Epithelial cell of esophagus (primary cell): ENCODE results near the gene KRTAP29-1.
"Not testable (repeated sequence)": the region's sequence is repeated elsewhere in the genome, so short reads cannot be mapped to it uniquely, and the experiment has no call there.

Experiments used
- DNase-seq: peaks from one replicate; pipeline ENCODE4 v3.0.0; 2010; ENCODE audit warnings: low read depth
- H3K4me3 ChIP-seq: 2 replicates; pipeline ENCODE4 v1.5.1; 2011; ENCODE audit warnings: mild to moderate bottlenecking, low read length, control low read depth
- TF ChIP-seq, protein P1 (sequence below): IDR thresholded peaks from 2 replicates; pipeline ENCODE4 v1.5.1; 2011; ENCODE audit warnings: low read depth, mild to moderate bottlenecking, low read length, control low read depth, inconsistent platforms; ENCODE audit not compliant: insufficient read depth; ENCODE audit errors: missing control alignments

The KRTAP29-1 gene

DNA sequence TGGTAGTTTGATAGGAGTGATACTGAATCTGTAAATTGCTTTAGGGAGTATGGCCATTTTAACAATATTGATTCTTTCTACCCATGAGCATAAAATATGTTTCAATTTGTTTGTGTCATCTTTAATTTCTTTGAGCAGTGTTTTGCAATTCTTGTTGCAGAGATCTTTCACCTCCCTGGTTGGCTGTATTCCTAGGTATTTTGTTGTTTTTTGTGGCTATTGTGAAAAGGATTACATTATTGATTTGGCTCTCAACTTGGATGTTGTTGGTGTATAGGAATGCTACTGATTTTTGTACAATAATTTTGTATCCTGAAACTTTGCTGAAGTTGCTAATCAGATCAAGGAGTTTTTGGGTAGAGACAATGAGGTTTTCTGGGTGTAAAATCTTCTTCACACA lies 44.2 kb downstream of the KRTAP29-1 start:
- no peak overlapping the region for H3K4me3 ChIP-seq
- TF ChIP-seq, protein P1, sequence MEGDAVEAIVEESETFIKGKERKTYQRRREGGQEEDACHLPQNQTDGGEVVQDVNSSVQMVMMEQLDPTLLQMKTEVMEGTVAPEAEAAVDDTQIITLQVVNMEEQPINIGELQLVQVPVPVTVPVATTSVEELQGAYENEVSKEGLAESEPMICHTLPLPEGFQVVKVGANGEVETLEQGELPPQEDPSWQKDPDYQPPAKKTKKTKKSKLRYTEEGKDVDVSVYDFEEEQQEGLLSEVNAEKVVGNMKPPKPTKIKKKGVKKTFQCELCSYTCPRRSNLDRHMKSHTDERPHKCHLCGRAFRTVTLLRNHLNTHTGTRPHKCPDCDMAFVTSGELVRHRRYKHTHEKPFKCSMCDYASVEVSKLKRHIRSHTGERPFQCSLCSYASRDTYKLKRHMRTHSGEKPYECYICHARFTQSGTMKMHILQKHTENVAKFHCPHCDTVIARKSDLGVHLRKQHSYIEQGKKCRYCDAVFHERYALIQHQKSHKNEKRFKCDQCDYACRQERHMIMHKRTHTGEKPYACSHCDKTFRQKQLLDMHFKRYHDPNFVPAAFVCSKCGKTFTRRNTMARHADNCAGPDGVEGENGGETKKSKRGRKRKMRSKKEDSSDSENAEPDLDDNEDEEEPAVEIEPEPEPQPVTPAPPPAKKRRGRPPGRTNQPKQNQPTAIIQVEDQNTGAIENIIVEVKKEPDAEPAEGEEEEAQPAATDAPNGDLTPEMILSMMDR = no peak
- DNase-seq = no peak

DNA sequence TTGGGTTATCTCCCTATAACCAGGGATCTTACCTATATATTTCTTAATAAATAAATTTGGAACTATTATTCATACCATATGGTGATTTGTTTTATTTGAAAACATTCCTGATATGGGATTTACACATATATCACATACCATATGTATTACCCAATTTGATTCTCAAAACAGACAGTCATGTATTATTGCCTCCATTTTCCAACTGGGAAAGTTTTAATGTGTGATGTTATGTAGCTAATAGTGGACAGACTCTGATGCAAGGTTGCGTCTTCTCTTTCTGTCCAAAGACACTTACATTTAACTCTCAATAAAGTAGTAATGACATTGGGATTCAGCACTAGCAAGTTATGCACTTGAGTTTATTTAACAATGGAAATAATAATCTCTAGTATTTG lies 46.4 kb downstream of the KRTAP29-1 start:
- H3K4me3 ChIP-seq = no peak overlapping the region
- TF ChIP-seq, protein P1 = no peak
- DNase-seq = no peak

DNA sequence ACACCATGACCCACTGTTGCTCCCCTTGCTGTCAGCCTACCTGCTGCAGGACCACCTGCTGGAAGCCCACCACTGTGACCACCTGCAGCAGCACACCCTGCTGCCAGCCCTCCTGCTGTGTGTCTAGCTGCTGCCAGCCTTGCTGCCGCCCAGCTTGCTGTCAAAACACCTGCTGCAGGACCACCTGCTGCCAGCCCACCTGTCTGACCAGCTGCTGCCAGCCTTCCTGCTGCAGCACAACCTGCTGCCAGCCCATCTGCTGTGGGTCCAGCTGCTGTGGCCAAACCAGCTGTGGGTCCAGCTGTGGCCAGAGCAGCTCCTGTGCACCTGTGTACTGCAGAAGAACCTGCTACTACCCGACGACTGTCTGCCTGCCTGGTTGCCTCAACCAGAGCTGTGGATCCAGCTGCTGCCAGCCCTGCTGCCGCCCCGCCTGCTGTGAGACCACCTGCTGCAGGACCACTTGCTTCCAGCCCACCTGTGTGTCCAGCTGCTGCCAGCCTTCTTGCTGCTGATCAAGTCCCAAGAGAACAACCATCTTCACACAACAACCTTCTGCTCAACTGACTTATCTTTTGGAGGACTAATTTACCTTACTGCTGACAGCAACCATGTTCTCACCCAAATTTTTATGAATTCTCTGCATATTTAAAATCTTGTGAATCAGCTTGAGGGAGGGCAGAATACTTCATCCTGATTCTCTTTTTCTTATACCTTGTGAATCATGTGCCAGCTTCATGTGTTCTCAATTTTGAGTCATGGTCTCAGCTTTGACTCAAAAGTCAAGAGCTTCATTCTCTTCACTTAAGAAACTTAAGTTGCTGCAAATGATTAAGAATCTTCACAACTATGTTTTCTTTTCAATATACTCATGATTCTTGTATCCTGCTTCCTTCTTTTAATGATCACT lies 47.0 kb downstream of the KRTAP29-1 start, which contains the start of gene KRTAP9-9:
Gene KRTAP9-9, plus strand, starts transcription at position 4 of the 910 bp plus-strand sequence.
- not testable (repeated sequence) for H3K4me3 ChIP-seq

DNA sequence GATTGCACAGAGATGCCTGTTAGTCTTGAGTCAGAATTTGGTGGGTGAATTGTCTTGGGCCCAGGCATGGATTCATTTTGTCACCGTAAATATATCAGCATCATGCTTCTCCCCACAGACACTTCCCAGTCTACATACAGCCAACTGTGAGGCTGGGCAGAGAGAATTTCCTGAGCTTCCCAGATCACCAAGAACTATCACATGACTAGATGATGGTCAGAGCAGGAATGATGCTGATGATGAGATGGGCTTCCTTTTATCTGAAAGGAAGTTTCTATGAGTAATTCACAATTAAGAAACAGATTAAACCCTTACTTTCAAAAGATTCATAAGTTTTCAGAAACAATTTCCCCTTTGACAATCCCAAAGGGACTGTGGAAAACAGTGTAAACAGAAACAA lies 47.8 kb downstream of the KRTAP29-1 start:
- no peak for DNase-seq
- TF ChIP-seq, protein P1 = no peak
- H3K4me3 ChIP-seq = no peak overlapping the region

More for the DNA sequence above, 47.0 kb downstream of the KRTAP29-1 start, which contains the start of gene KRTAP9-9:
- not testable (repeated sequence) for DNase-seq
